Fibroblast of villous mesenchyme (primary cell): ENCODE measurements around the gene GALK1. TPM values are rescaled to one million over a fixed set of nuclear protein-coding genes. Genes with fewer than 3 reads are reported as not detected.

Experiments used
- DNase-seq: peaks from one replicate; pipeline ENCODE4 v3.0.0-alpha.2; 2010; ENCODE audit warnings: low read depth
- H3K4me3 ChIP-seq: 2 replicates; pipeline ENCODE4 v1.5.1; 2011; ENCODE audit warnings: low read depth, mild to moderate bottlenecking, low read length
- total RNA-seq: library from RNA; depleted of rRNA; stranded (reverse); fragments of >200 nt; gene quantifications from 2 replicates; pipeline ENCODE4 v1.2.3, GENCODE V29; 2012
- TF ChIP-seq, protein P1 (sequence below): IDR thresholded peaks from 2 replicates; pipeline ENCODE4 v1.5.1; 2012; ENCODE audit warnings: low read depth, mild to moderate bottlenecking, low read length; ENCODE audit not compliant: insufficient read depth

Gene GALK1
- total RNA-seq, 1 donor, result 36.7 TPM

DNA sequence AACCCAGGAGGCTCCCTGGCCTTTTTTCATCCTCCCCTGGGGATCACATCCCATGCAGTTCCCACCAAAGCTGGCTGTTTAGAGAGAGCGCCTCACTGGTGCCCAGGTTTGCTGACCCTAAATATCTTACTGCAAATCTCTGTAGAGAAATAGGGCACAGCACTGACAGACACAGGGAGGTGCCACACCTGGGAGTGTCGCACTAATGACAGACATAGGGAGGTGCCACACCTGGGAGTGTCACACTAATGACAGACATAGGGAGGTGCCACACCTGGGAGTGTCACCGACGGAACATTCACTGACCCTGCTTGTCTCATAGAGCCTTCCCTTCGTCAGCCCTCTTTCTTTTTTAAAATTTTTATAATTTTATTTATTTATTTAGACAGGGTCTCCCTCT is 45.2 kb upstream of the GALK1 start:
- no peak for DNase-seq
- H3K4me3 ChIP-seq, result no peak overlapping the region
- TF ChIP-seq, protein P1, sequence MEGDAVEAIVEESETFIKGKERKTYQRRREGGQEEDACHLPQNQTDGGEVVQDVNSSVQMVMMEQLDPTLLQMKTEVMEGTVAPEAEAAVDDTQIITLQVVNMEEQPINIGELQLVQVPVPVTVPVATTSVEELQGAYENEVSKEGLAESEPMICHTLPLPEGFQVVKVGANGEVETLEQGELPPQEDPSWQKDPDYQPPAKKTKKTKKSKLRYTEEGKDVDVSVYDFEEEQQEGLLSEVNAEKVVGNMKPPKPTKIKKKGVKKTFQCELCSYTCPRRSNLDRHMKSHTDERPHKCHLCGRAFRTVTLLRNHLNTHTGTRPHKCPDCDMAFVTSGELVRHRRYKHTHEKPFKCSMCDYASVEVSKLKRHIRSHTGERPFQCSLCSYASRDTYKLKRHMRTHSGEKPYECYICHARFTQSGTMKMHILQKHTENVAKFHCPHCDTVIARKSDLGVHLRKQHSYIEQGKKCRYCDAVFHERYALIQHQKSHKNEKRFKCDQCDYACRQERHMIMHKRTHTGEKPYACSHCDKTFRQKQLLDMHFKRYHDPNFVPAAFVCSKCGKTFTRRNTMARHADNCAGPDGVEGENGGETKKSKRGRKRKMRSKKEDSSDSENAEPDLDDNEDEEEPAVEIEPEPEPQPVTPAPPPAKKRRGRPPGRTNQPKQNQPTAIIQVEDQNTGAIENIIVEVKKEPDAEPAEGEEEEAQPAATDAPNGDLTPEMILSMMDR, result no peak

DNA sequence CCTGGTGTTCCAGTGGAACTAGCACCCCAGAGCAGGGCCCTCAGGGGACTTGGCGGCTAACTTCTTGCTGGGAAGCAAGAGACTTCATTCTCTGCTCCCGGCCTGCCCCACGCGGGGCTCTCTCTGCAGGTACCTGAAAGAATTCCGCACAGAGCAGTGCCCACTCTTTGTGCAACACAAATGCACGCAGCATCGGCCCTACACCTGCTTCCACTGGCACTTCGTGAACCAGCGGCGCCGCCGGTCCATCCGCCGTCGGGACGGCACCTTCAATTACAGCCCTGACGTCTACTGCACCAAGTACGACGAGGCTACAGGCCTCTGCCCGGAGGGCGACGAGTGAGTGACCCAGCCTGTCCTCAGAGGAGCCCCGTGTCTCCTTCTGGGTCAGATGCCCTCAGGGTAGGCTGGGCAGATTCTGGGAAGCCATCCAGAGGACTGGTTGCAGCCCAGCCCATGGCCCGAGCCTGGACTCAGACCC is 44.7 kb upstream of the GALK1 start:
- TF ChIP-seq, protein P1, result no peak
- no peak for DNase-seq
- no peak overlapping the region for H3K4me3 ChIP-seq

DNA sequence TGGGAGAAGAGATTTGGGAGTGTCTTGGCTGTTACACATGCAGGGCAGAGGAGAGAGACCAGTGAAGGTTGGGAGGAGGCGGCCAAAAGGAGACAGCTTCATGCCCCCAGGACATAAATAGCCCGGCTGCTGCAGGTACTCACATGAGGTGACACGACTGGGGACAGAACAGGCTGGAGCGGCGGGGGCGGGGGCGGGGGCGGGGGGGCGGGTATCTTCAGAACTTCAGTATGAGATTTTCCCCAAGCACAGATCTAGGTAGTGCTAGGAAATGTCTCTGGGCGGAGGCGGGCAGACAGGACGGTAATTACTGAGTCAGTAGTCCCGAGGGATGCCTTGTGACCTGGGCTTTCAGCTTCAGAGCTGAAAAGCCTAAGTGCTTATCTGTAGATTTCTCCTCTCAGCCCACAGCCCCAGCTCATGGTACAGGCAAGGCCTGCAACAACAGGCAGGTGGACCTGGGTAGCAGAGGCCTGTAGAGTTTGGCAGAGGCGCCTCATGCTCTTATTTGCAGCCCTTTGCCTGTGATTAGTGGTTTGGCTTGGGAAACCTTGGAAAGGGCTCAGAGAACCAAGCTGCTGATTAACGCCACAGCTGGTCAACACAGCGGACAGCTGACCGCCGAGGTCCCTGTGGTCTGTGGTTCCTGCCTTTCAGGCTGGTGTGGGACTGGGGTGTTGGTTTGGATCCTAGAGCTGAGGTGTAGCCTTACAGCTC is 44.1 kb upstream of the GALK1 start:
- H3K4me3 ChIP-seq, result no peak overlapping the region
- TF ChIP-seq, protein P1, result no peak
- peak; percentile 78 for DNase-seq

DNA sequence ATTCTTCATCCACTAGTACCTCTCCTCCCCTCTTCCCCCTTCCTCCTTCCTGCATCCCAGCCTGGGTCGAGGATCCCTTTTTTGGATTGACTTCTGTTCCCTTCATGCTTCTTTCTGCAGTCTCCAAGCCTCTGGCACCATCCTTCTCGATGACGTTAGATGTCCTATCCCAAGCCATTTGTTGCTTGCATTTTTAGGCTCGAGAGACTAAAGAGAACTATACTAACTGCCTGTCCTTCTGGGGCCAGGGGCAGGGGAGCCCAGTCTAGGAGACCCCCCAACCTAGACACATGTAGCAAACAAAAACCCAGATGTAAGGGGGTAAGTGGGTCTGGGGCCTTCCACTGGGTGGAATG is 43.5 kb upstream of the GALK1 start:
- TF ChIP-seq, protein P1, result no peak
- DNase-seq, result no peak
- no peak overlapping the region for H3K4me3 ChIP-seq

DNA sequence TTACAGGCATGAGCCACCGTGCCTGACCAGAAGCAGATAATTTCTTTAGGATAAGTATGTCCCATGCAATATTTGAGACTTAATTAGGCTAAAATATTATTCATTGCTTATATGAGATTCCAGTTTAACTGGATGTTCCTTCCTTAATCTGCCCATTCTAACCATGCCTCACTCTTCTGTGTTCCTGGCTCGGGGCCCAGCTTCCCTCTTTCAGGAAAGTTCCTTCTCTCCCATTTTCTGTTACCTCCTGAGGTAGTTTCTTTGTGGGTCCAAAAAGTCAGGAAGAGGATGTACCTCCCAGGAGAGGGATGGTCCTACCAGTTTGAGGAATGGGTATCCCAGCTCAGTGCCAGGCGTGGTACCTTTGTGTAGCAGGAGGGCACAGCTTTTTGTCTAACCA is 42.9 kb upstream of the GALK1 start:
- TF ChIP-seq, protein P1, result no peak
- no peak overlapping the region for H3K4me3 ChIP-seq
- DNase-seq, result no peak

DNA sequence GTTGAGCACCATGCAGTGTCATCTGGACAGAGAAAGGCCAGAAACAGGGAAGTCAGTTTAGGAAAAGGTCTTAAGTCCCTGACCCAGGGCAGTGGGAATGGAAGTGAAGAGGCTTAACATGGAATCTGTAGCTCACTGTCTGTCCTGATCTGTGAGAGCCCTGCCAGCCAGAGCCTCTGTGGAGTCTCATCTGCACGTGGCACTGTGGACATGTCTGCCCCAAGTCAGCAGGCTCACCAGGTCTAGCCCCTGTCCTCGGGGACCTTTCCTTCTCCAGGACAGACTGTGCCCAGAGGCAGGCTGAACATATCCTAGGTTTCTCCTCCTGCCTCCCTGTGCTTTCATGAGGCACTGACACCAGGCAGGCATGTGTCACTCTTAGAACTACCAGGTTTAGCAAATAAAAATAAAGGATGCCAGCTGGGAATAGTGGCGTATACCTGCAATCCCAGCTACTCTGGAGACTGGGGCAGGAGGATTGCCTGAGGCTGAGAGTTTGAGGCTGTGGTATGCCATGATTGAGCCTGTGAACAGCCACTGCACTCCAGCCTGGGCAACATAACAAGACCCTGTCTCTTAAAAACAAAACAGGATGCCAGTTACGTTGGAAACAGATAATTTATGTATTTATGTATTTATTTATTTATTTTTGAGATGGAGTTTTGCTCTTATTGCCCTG is 42.0 kb upstream of the GALK1 start:
- TF ChIP-seq, protein P1, result no peak
- H3K4me3 ChIP-seq, result no peak overlapping the region
- DNase-seq, result no peak

DNA sequence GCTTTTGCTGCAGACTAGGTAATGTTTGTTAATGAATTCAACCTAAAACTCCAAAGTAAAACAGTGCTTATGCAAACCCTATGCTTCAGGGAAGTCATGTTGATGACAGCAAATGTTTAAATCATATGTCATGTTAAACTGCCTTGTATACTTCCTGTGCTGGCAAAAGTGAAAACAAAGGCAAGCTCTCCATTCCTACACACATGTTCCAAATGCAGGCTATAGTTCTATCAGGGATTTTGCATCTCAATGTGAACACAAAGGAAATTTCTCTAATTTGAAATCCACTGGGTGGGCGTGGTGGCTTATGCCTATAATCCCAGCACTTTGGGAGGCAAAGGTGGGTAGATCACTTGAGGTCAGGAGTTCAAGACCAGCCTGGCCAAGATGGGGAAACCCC is 38.9 kb upstream of the GALK1 start:
- no peak overlapping the region for H3K4me3 ChIP-seq
- TF ChIP-seq, protein P1, result no peak
- no peak for DNase-seq
